ENCODE measurements around the gene COX7A2.

Gene COX7A2

DNA sequence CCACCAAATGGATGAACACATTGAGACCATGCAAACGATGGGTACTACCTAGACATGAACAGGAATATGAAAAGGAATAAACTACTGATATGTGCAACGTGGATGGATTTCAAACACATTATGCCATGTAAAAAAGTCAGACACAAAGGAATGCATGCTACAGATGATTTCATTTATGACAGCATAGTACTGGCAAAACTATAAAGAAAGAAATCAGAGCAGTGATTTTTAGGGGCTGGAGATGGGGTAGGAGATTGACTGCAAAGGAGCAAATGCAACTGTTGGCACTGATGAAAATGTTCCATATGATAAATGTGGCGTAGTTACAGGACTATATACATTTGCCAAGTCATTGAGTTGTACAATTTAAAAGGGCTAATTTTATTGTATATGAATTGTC, 24.3 kb downstream of the COX7A2 start:
- DNase-seq = no peak

DNA sequence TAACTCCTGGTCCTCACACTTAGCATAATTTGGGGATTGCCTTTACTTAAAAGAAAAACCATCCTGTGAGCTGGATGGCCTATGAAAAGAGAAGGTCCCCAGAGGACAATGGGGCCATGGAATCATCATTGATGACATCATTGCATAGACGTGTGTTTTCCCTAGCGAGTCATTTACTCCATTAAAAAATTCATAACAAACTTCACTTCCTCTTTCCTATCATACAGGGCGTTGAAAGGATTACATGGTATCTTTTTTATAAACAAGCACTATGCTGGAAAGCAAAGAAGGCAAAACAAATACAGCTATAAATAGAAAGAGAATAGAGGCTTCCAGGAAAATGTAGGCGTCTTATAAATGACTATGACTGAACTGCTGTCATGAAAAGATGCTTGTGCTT, 26.4 kb downstream of the COX7A2 start:
- DNase-seq = no peak

GRCh38 chr6:75215291-75215690, 28.3 kb downstream of the COX7A2 start:
- DNase-seq = no peak

DNA sequence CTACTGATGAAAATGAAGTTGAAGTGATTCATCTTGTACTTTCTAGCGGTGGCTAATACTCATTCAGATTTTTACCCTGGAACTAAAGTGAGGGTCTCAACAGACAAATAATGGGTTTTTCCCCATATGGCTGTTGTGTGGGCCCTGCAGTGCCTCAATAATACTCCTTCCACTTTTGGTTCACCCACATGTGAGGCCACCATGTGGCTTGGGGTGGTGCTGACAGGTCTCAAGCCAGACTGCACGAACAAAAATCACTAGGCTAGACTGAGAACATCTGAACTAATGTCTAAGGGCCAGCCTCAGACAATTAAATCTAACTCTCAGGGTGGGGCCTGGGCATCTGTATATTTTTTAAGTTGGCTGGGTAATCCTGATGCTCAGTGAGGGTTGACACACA, 29.9 kb downstream of the COX7A2 start:
- DNase-seq = no peak

DNA sequence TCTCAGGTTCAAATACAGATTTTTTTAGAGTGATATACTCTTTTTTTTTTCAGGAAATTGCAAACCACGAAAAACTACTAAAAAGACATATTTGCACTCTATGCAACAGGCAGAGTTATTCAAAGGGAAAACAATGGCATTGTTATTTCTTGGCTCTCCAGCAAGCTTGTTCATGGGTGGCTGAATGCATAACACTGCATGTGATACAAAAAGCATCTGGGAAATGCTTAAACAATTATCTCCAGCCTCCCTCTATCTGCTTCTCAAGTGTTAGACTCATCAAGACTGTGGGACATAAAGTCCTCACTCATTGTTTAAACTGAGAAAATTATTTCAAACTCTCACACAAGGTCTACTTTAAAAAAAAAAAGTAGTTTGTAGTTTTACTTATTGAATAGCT, 30.5 kb downstream of the COX7A2 start:
- no peak for DNase-seq

GRCh38 chr6:75211920-75212590, 31.5 kb downstream of the COX7A2 start:
- no peak for DNase-seq

DNA sequence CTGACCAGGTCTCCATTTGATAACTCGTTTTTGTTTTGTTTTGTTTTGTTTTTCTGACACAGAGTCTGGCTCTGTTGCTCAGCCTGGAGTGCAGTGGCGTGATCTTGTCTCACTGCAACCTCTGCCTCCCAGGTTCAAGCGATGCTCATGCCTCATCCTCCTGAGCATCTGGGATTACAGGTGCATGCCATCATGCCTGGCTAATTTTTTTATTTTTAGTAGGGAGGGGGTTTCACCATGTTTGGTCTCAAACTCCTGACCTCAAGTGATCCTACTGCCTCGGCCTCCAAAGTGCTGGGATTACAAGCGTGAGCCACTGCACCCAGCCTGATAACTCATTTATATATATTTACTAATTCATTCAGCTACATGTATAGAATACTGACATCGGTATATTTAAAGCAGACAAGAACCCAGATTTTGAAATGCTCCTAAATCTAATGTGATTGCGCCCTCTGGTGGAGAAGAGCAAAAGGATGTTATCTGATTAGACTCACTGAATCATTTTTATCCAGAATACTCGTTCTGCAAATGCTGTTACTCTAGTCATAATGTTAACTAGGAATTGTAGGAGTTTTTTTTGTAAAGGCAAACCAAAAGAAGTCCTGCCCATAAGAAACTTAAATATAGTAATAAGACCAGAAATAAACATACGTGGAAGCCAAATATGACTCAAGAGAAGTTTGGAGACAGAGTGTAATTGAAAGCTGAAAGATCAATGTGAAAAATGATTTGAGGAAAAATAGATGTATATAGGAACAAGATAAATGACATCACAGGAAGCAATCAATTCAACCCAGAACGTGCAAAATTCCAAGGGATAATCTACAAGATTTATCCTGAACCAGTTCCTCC, 32.5 kb downstream of the COX7A2 start:
- DNase-seq = peak; percentile 54

- DNase-seq = no peak
Measured at GRCh38 chr6:75209184-75209723, 34.3 kb downstream of the COX7A2 start.

- DNase-seq = peak; percentile 70
Measured at GRCh38 chr6:75208298-75209183, 35.1 kb downstream of the COX7A2 start.

GRCh38 chr6:75206576-75207342, 36.8 kb downstream of the COX7A2 start:
- DNase-seq = no peak

DNA sequence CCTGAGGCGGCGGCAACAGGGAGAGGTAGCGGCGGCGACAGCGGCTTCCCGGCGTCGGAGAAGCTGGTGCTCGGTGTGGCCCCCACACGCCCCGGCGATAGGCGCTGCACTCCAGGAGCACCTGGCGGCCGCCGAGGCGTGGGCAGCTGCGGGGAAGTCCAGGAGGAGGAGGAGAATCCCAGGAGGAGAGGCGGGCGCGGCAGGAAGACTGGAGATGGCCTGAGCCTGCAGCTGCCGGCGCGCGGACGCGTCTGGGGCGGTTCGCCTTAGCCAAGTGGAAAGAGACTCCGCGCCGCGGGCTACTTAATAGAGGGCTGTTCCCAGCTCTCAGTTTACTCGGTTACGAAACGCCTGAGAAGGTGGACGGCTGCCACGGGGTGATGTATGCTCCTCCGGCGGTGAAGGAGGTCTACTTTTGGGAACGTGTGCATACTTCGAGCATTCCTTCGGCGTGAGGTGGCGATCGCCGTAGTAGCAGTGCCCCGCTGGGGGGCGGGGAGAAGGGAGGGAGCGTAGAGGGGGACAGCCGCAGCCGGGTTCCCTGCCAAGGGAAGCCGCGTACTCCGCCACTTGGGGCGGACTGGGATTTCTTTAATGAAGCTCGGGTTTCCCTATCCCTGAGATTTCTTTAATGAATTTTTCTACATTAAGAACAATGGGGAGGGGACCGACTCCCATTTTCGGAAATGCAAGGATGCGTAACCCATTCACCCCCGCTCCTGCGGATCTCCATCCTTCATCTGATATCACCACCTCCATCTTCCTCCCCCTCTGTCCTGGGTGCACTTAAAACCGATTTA, 37.6 kb downstream of the COX7A2 start, which contains the start of gene COL12A1:
TSS of gene COL12A1 (minus strand) at position 278 of the 800 bp plus-strand sequence. CDS start 3,261 bp downstream, outside the sequence.
- DNase-seq = peak; percentile 44

- DNase-seq = no peak
Measured at GRCh38 chr6:75204959-75205775, 38.4 kb downstream of the COX7A2 start.

GRCh38 chr6:75204217-75204958, 39.2 kb downstream of the COX7A2 start:
- peak; percentile 49 for DNase-seq

GRCh38 chr6:75203721-75204120, 39.9 kb downstream of the COX7A2 start:
- DNase-seq = no peak

DNA sequence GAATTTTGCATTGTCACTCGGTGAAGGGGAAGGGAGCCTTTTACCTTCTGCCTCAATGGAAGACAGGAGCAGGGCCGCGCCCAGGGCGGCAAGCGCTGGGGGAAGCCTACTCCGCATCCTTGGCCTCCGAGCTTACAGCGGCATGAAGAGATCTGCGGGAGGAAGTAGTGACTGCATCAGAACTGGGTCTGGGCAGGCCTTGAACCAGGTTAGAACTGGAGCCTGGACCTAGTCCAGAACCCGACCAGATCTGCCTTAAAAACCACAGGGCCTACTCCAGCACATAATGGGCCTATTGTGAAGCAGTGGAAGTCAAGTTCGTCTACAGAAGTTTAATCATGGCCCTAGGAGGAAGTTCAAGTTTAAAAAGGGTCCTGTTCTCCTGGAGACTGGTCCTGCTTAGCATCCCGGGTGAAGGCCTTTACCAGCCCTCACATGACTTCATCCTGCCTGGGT, 40.9 kb downstream of the COX7A2 start:
- DNase-seq = no peak

DNA sequence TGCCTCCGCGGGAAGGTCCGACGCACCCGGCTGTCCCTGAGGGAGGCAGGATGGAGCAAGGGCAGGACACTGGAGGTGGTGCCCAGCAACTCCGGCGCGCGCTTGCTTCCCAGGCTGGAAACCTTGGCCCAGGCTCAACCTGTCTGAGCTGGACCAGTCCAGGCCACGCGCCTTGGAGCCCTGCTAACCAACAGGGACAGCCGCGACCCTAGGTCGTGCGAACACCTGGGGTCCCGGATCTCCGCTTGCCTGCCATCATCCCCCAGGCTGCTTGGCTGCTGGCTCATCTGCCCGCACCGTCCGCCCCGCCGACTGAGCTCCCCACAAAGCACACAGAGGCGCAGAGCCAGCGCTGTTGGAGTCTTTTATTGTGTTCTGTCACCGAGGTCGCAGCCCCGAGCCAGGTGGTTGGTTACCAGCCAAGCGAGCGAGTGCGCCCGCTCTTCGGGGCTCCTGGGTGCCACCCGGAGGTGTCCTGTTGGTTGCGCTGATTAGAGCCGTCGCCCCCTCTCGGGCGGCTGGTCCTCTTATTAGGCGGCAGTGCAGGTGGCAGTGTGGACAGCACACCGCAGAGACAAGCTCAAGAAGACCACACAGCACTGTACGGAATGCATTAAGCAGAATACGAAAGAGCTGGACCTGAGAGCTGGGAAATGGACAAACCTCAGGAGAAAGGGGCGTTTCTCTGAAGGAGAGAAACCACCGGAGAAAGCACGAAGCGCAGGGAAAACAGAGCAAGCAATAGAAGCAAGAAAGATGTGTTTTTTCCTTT, 41.5 kb downstream of the COX7A2 start:
- peak; percentile 47 for DNase-seq

DNA sequence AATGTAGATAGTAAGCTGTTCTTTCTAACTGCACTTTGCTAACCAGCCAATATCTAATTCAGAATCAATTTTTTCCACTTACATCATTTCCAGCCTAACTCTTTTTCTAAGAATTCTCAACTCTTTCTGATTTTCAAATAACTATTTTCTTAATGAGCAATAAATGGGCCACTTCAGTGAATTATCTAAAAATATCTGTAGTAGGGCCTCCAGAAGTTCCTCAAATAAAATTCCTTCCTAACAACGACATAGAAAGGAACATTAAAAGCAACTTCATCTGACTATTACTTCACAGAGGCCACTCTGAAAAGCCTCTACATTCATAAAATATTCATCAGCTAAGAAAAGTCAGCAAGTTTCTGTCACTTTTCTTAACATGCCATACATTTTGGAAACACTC, 42.6 kb downstream of the COX7A2 start:
- no peak for DNase-seq

- DNase-seq = no peak
Measured at GRCh38 chr6:75199889-75200288, 43.7 kb downstream of the COX7A2 start.
